SK-MEL-5 (cell line): ENCODE measurements around the gene BCO1. TPM values are rescaled to one million over a fixed set of nuclear protein-coding genes. Genes with fewer than 3 reads are reported as not detected.

Source experiments
- DNase-seq: peaks from one replicate; pipeline ENCODE4 v3.0.0-alpha.2; 2016; ENCODE audit warnings: low read depth, low spot score
- in situ Hi-C: cut with HindIII; loops from 2 replicates; pipeline ENCODE4 v1.10.0; 2016; ENCODE audit warnings: low sequenced_read_pairs, high pct_unique_total_duplicates, low pct_unique_long_range_greater_than_20kb
- total RNA-seq: library from RNA; depleted of rRNA; stranded (reverse); fragments of >200 nt; shearing (Covaris generic); gene quantifications from 2 replicates; pipeline ENCODE4 v1.2.3, GENCODE V29; 2014; rRNA removed

BCO1 gene
- total RNA-seq, 1 experiment from 2014 or later = 0.32 TPM

DNA sequence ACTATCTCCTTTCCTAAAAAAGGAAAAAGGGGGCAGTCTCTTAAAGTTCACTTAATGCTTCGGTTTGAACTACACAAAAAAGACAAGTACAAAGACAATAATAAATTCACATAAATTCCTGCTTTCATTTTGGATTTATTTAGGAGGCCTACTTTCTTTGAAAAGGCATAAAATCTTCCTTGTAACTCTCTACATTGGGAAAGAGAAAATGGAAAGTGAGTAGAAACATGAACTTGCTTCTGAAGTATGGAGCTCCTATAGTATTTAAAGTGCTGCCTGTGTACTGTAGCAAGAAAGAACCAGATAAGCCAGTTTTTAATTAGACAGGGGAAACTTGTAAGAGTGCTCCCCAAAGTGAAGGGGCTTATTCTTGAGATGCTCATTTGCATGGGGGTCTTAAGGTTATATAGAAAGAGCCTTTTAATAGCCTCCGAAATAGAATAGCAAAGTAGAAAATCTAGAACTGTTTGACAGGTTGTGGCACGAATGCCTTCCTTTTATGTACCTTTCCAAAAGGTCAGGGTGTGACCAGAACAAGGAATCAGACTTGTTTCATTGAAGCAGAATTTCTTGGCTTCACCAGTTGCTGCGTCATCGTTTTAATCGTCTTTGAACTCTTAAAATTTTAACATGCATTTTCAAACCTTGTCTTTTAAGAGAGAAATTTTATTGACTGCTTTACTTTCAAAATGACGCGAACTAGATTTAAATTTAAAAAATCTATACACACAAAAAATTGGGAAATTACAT is 89.1 kb downstream of the BCO1 start:
- no peak for DNase-seq
- in situ Hi-C loops = no loop called here

DNA sequence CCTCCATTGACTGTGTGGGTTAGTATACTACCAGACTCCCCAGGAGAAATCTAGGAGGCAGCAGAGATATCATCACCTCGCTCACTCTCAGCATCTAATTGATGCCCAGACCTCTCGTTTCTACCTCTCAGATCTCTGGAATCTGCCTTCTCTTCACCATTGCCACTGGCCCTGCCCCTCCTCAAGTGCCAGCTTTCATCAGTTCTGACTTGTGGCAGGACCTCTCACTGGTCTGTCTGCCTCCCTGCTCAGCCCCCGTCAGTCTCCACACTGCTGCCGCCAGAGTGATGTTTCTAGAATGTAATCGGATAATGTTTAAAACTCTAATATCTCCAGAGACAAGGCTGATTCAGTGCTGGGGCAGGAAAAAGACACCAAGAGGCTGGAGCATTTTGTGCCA is 91.5 kb downstream of the BCO1 start:
- DNase-seq = no peak
- in situ Hi-C loops = no loop called here

DNA sequence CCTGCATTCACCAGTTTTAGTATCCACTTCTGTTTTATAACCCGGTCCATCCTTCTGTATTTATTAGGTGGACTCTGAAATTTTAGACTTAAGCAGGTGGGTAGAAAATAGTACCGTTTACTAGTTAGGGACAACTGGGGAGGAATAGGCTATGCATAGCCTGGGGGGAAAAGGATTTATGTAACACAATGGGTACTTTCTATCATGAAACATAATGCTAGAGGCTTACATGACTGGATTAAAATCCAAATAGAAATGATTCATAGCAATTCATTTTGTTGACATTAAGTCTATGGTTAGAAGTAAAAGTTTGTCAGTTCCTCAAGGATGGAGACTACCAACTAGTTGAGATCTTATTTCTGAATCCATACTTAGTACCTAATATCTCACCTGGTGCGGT is 94.9 kb downstream of the BCO1 start:
- no peak for DNase-seq
- in situ Hi-C loops = no loop called here

DNA sequence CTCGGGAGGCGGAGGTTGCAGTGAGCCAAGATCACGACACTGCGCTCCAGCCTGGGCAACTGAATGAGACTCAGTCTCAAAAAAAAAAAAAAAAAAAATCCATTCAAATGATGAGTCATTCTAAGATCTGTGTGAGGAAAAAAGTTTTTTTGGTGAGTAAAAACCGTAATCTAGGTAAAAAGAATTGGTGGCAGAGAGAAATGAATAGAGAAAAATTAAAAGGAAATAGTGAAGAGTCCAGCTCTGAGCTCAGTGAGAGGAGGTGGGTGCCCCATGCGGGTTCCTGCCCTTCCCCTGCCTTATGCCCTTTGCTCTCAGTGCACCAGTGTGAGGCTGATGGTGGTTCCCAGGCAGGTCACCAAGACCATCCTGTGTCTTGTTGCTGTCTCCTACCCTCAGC is 97.2 kb downstream of the BCO1 start:
- no peak for DNase-seq

DNA sequence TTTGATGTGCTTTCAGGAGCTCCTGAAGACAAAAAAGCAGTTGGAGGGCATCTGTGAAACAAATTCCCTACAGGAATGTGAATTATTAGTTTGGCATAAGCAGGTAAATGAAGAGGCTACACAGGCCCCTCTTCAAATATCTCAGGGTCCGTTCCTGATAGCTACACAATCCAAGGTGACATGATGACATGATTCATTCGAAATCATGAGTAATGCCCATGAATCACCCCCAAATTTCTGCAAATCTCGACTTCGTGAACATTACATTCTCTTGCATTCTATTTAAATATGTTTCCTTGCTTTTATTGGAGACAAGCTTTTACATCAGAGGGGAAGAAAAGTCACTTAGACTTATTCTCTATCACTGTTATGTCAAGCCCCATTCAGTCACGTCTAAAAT is 98.6 kb downstream of the BCO1 start:
- DNase-seq = no peak
- in situ Hi-C loops = no loop called here

More for the DNA sequence above, 97.2 kb downstream of the BCO1 start:
- in situ Hi-C loops = no loop called here

Other genes starting within 250 kb of the BCO1 start
- gene CMC2, start 231.8 kb upstream of the BCO1 start, total RNA-seq = 146 and 147 TPM in 2 replicates
- gene CENPN, start 231.5 kb upstream of the BCO1 start, total RNA-seq = 60.3 and 71.0 TPM in 2 replicates
- 42.3 and 45.4 TPM in 2 replicates for gene ATMIN, start 202.8 kb upstream of the BCO1 start, total RNA-seq
- gene C16orf46, start 161.5 kb upstream of the BCO1 start, total RNA-seq = 0.11 and 0.82 TPM in 2 replicates
- 55.2 and 62.6 TPM in 2 replicates for gene GCSH, start 142.3 kb upstream of the BCO1 start, total RNA-seq
- 6.8 TPM in 2 replicates for gene GAN, start 76.3 kb downstream of the BCO1 start, total RNA-seq
- 2.0 and 3.6 TPM in 2 replicates for gene CMIP, start 206.1 kb downstream of the BCO1 start, total RNA-seq